Esophagus (tissue), 2 donors: ENCODE results near the gene PKP1. TPM values are rescaled to one million over a fixed set of nuclear protein-coding genes. Genes with fewer than 3 reads are reported as not detected.

ENCODE experiments used
- H3K27ac ChIP-seq, 2 donors: one replicate each; pipeline ENCODE4 v1.5.1; 2013; ENCODE audit warnings: low read depth in 2 of 2, mild to moderate bottlenecking in 2 of 2, inconsistent platforms in 1 of 2, low read length in 1 of 2, moderate library complexity in 1 of 2
- H3K27me3 ChIP-seq, 2 donors: one replicate each; pipeline ENCODE4 v1.6.1; 2013; ENCODE audit warnings: low read length in 2 of 2, control low read depth in 1 of 2, mild to moderate bottlenecking in 1 of 2; ENCODE audit not compliant: insufficient read depth in 2 of 2, control insufficient read depth in 1 of 2
- H3K36me3 ChIP-seq, 2 donors: one replicate each; pipeline ENCODE4 v1.6.1; 2013; ENCODE audit warnings: low read length in 1 of 2; ENCODE audit not compliant: control insufficient read depth in 2 of 2, insufficient read depth in 2 of 2
- H3K4me1 ChIP-seq, 2 donors: one replicate each; pipeline ENCODE4 v1.6.1; 2013; ENCODE audit warnings: low read length in 1 of 2; ENCODE audit not compliant: control insufficient read depth in 2 of 2, insufficient read depth in 2 of 2
- H3K4me3 ChIP-seq, 2 donors: one replicate each; pipeline ENCODE4 v1.5.1; 2013; ENCODE audit warnings: low read length in 2 of 2, mild to moderate bottlenecking in 2 of 2, low read depth in 1 of 2, moderate library complexity in 1 of 2
- H3K9me3 ChIP-seq, 2 donors: one replicate each; pipeline ENCODE4 v1.6.1; 2013; ENCODE audit warnings: mild to moderate bottlenecking in 2 of 2, low read depth in 1 of 2, low read length in 1 of 2, moderate library complexity in 1 of 2; ENCODE audit not compliant: control insufficient read depth in 2 of 2, insufficient read depth in 1 of 2
- WGBS, 2 donors: extraction: QIAGEN DNeasy Blood & Tissue Kit; methylation state at CpG; one replicate each; pipeline ENCODE4 v1.1.7; 2013; 5-methylcytosine and 5-hydroxymethylcytosine counted together
- polyA plus RNA-seq, 2 donors: library from polyadenylated mRNA; stranded (reverse); fragments of 200-250 nt; gene quantifications; one replicate each; pipeline ENCODE4 v1.2.3, GENCODE V29; 2013
- donor health status: healthy with polysubstance abuse.
- donor health status: Bipolar disorder and iron deficiency.

PKP1 gene
- polyA plus RNA-seq, 2 donors, result 124 to 282 TPM

GRCh38 chr1:201344206-201345080, 61.1 kb downstream of the PKP1 start:
- no peaks in the 10 kb centered on the region for H3K9me3 ChIP-seq
- H3K27ac ChIP-seq, result peak overlapping the region; percentile 79 to 95
- 48 to 67% methylated on average over 7 of the region's 7 CpGs for WGBS, 2 donors

DNA sequence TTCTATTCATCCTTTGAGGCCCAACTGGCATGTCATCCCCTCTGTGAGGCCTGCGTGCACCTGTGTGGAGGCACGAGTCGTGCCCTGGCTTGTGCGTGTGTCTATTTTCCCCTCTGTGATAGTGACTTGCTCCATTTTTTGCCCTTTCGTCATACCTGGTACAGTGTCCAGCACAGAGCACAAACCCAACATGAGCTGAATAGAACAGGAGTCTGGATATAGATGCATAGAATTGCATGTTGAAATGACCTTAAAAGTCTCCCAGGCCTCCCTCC, 61.7 kb downstream of the PKP1 start:
- H3K4me1 ChIP-seq, result peaks cover 0 to 27% of the 10 kb centered on the region in 2 donors
- WGBS, 2 donors, result 52 to 83% methylated on average over 5 of the region's 5 CpGs
- H3K27me3 ChIP-seq, result no peaks in the 10 kb centered on the region
- H3K9me3 ChIP-seq, result no peaks in the 10 kb centered on the region
- no peaks in the 10 kb centered on the region for H3K36me3 ChIP-seq
- H3K4me3 ChIP-seq, result no peak overlapping the region
- peak overlapping the region; percentile 79 to 95 for H3K27ac ChIP-seq

More at GRCh38 chr1:201344206-201345080, 61.1 kb downstream of the PKP1 start:
- Histone ChIP-seq H3K4me3 (no peak overlapping the region), H3K27me3 (no peaks in the 10 kb centered on the region), H3K36me3 (no peaks in the 10 kb centered on the region), H3K4me1 (peaks cover 0 to 27% of the 10 kb centered on the region in 2 donors)

- peak overlapping the region; percentile 80 to 95 for H3K27ac ChIP-seq
- 40 to 51% methylated on average over 5 of the region's 5 CpGs for WGBS, 2 donors
These were observed 63.1 kb downstream of the PKP1 start for GRCh38 chr1:201346337-201346939.

GRCh38 chr1:201346987-201347386, 63.7 kb downstream of the PKP1 start:
- Histone ChIP-seq H3K36me3 (no peaks in the 10 kb centered on the region), H3K4me3 (no peak overlapping the region), H3K9me3 (no peaks in the 10 kb centered on the region), H3K4me1 (peaks cover 0 to 27% of the 10 kb centered on the region in 2 donors), H3K27me3 (no peaks in the 10 kb centered on the region), H3K27ac (peak overlapping the region; percentile 80 to 95)
- 27 to 31% methylated on average over 2 of the region's 2 CpGs for WGBS, 2 donors

More at GRCh38 chr1:201346337-201346939, 63.1 kb downstream of the PKP1 start:
- H3K4me3 ChIP-seq, result no peak overlapping the region
- no peaks in the 10 kb centered on the region for H3K27me3 ChIP-seq
- peaks cover 0 to 27% of the 10 kb centered on the region in 2 donors for H3K4me1 ChIP-seq
- H3K36me3 ChIP-seq, result no peaks in the 10 kb centered on the region
- no peaks in the 10 kb centered on the region for H3K9me3 ChIP-seq

DNA sequence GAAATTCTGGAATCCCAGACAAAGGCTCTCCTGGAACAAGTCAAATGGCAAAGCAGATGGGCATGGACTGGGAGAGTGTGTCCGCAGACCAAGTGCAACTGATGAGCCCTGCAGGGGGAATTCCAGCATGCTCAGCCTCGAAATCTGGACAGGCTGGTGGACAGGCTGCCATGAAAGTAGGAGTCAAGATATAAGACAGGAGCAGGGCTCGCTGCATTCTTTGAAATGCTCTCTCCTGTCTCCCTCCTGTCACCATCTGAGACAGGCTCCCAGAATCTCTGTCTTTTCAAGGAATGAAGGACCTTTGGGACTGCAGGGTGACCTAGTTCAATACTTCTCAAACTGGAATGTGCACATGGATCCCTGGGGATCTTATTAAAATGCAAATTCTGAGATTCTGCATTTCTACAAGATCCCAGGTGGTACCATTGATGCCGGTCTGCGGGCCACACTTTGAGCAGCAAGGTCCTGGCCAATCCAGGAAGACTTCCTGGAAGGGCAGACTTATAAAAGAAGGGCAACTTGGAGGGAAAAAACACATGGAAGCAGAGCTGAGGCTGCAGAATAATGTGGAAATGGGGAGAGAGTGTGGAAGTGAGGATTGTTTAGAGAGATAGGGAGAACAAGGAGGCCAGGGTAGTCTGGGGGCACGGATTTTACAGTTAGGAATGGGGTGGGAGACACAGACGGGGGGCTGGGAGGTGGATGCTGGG, 64.3 kb downstream of the PKP1 start:
- WGBS, 2 donors, result 36 to 41% methylated on average over 7 of the region's 7 CpGs

GRCh38 chr1:201348211-201348566, 64.9 kb downstream of the PKP1 start:
- Histone ChIP-seq H3K4me3 (no peak overlapping the region), H3K27ac (peak overlapping the region in 1 of 2 donors; percentile 43), H3K4me1 (peaks cover 0 to 27% of the 10 kb centered on the region in 2 donors), H3K9me3 (no peaks in the 10 kb centered on the region), H3K36me3 (no peaks in the 10 kb centered on the region), H3K27me3 (no peaks in the 10 kb centered on the region)
- 20 to 22% methylated on average over 6 of the region's 6 CpGs for WGBS, 2 donors

More for the DNA sequence above, 64.3 kb downstream of the PKP1 start:
- Histone ChIP-seq H3K9me3 (no peaks in the 10 kb centered on the region), H3K27me3 (no peaks in the 10 kb centered on the region), H3K4me3 (no peak overlapping the region), H3K27ac (peak overlapping the region; percentile 9 to 48), H3K4me1 (peaks cover 0 to 27% of the 10 kb centered on the region in 2 donors), H3K36me3 (no peaks in the 10 kb centered on the region)

DNA sequence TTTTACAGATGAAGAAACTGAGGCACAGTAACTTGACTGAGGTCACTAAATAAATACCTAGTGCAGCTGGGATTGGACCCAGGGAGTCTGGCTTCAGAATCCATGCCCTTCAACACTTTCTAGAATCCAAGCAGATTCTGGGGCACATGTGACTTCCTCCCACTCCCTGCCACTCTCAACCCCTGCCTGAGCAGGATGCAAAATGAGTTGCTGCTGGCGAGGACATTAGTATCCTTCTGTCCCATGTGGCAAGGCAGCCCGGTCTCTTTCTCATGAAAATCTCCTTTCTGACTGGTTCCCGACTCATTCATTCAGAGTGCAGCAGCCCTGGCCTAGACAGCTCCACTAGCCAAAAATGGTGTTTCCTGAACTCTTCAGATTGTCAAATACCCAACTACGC, 65.8 kb downstream of the PKP1 start:
- H3K36me3 ChIP-seq, result no peaks in the 10 kb centered on the region
- no peaks in the 10 kb centered on the region for H3K27me3 ChIP-seq
- H3K4me3 ChIP-seq, result no peak overlapping the region
- H3K4me1 ChIP-seq, result peaks cover 0 to 29% of the 10 kb centered on the region in 2 donors
- H3K9me3 ChIP-seq, result no peaks in the 10 kb centered on the region
- 80 to 86% methylated on average over 4 of the region's 4 CpGs for WGBS, 2 donors
- H3K27ac ChIP-seq, result no peak overlapping the region

DNA sequence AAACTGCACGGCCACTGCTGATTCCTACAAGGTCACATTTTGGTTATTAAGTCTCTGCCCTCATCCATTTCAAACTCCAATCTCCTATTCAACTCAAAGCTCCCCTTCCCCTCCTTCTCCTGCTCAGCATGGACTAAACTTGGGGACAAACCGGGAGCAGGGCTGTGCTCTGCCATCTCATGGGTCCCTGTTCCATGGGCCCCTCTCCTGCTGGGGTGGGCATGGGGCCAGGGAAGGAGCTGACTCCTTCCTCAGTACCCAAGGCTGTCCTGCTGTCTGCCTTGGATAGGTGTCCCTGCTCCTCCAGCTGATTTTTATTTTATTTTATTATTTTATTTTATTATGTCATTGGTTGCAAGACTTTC, 67.0 kb downstream of the PKP1 start:
- peak overlapping the region in 1 of 2 donors; percentile 13 for H3K27ac ChIP-seq
- WGBS, 2 donors, result 65 to 69% methylated on average over 2 of the region's 2 CpGs
- peaks cover 6 to 29% of the 10 kb centered on the region in 2 donors for H3K4me1 ChIP-seq

GRCh38 chr1:201350884-201351283, 67.6 kb downstream of the PKP1 start:
- WGBS, 2 donors, result 91 to 92% methylated on average over 7 of the region's 7 CpGs
- H3K4me3 ChIP-seq, result no peak overlapping the region
- H3K27ac ChIP-seq, result no peak overlapping the region
- no peaks in the 10 kb centered on the region for H3K36me3 ChIP-seq
- H3K4me1 ChIP-seq, result peaks cover 9 to 23% of the 10 kb centered on the region in 2 donors
- no peaks in the 10 kb centered on the region for H3K27me3 ChIP-seq
- no peaks in the 10 kb centered on the region for H3K9me3 ChIP-seq

More for the DNA sequence above, 67.0 kb downstream of the PKP1 start:
- Histone ChIP-seq H3K9me3 (no peaks in the 10 kb centered on the region), H3K4me3 (no peak overlapping the region), H3K27me3 (no peaks in the 10 kb centered on the region), H3K36me3 (no peaks in the 10 kb centered on the region)
